Trophoblast cell (in vitro differentiated cells and primary cell): ENCODE data around the gene PTCHD1.

ENCODE experiments used
- DNase-seq, 2 donors: peaks; one replicate each; pipeline ENCODE4 v3.0.0-alpha.2; 2016
- H2AFZ ChIP-seq: 2 replicates; pipeline ENCODE4 v1.6.1; 2013; ENCODE audit warnings: low read length, moderate library complexity, mild to moderate bottlenecking; ENCODE audit not compliant: insufficient read depth, poor library complexity
- H2AK5ac ChIP-seq: 2 replicates; pipeline ENCODE4 v1.6.1; 2013; ENCODE audit warnings: mild to moderate bottlenecking, low read length
- H2BK120ac ChIP-seq: 2 replicates; pipeline ENCODE4 v1.6.1; 2013; ENCODE audit warnings: low read length, mild to moderate bottlenecking, moderate library complexity; ENCODE audit not compliant: insufficient read depth, poor library complexity
- H2BK12ac ChIP-seq: 2 replicates; pipeline ENCODE4 v1.6.1; 2013; ENCODE audit warnings: mild to moderate bottlenecking, low read length, moderate library complexity
- H2BK5ac ChIP-seq: 2 replicates; pipeline ENCODE4 v1.6.1; 2013; ENCODE audit warnings: low read length, low read depth, moderate library complexity, mild to moderate bottlenecking; ENCODE audit not compliant: poor library complexity
- H3K14ac ChIP-seq: 2 replicates; pipeline ENCODE4 v1.6.1; 2013; ENCODE audit warnings: mild to moderate bottlenecking, low read length
- H3K18ac ChIP-seq: 2 replicates; pipeline ENCODE4 v1.6.1; 2013; ENCODE audit warnings: mild to moderate bottlenecking, low read length
- H3K23ac ChIP-seq: 2 replicates; pipeline ENCODE4 v1.6.1; 2013; ENCODE audit warnings: low read length
- H3K27ac ChIP-seq: 2 replicates; pipeline ENCODE4 v1.5.1; 2013; ENCODE audit warnings: low read depth, mild to moderate bottlenecking, inconsistent platforms, low read length, moderate library complexity
- H3K27me3 ChIP-seq: 2 replicates; pipeline ENCODE4 v1.6.1; 2013; ENCODE audit warnings: inconsistent platforms, mild to moderate bottlenecking, low read length, moderate library complexity; ENCODE audit not compliant: insufficient read depth
- H3K36me3 ChIP-seq, 2 experiments: 1 replicate in 1 of 2; 2 replicates in 1 of 2; pipeline ENCODE4 v1.6.1; 2013; ENCODE audit warnings: low read length in 2 of 2, mild to moderate bottlenecking in 2 of 2, moderate library complexity in 1 of 2; ENCODE audit not compliant: insufficient read depth in 2 of 2, control insufficient read depth in 1 of 2
- H3K4ac ChIP-seq: 2 replicates; pipeline ENCODE4 v1.6.1; 2013; ENCODE audit warnings: low read depth, mild to moderate bottlenecking, low read length, moderate library complexity
- H3K4me1 ChIP-seq, 2 experiments: 1 replicate in 1 of 2; 2 replicates in 1 of 2; pipeline ENCODE4 v1.6.1; 2013; ENCODE audit warnings: low read length in 2 of 2, mild to moderate bottlenecking in 2 of 2, moderate library complexity in 1 of 2; ENCODE audit not compliant: insufficient read depth in 2 of 2, control insufficient read depth in 1 of 2
- H3K4me2 ChIP-seq: 2 replicates; pipeline ENCODE4 v1.6.1; 2013; ENCODE audit warnings: inconsistent platforms, mild to moderate bottlenecking, low read length, moderate library complexity
- H3K4me3 ChIP-seq: 2 replicates; pipeline ENCODE4 v1.5.1; 2013; ENCODE audit warnings: mild to moderate bottlenecking, low read depth, low read length, inconsistent platforms
- H3K79me1 ChIP-seq: one replicate; pipeline ENCODE4 v1.6.1; 2013; ENCODE audit warnings: low read length
- H3K79me2 ChIP-seq: 2 replicates; pipeline ENCODE4 v1.6.1; 2013; ENCODE audit warnings: low read length, mild to moderate bottlenecking; ENCODE audit not compliant: control insufficient read depth, insufficient read depth, poor library complexity
- H3K9ac ChIP-seq: 2 replicates; pipeline ENCODE4 v1.6.1; 2013; ENCODE audit warnings: mild to moderate bottlenecking, low read length
- H3K9me3 ChIP-seq: 2 replicates; pipeline ENCODE4 v1.6.1; 2013; ENCODE audit warnings: low read depth, mild to moderate bottlenecking, control low read depth, inconsistent platforms, low read length; ENCODE audit not compliant: insufficient read depth
- H4K12ac ChIP-seq: 2 replicates; pipeline ENCODE4 v1.6.1; 2013; ENCODE audit warnings: low read depth, mild to moderate bottlenecking, low read length, moderate library complexity
- H4K8ac ChIP-seq: 2 replicates; pipeline ENCODE4 v1.6.1; 2013; ENCODE audit warnings: low read depth, mild to moderate bottlenecking, low read length, moderate library complexity
- H4K91ac ChIP-seq: one replicate; pipeline ENCODE4 v1.6.1; 2013; ENCODE audit warnings: low read depth, mild to moderate bottlenecking, low read length, moderate library complexity
- WGBS: extraction: QIAGEN DNeasy Blood & Tissue Kit; methylation state at CpG from one replicate; pipeline ENCODE4 v1.1.7; 2013; ENCODE audit warnings: missing lambda C conversion rate; ENCODE audit not compliant: insufficient read length, insufficient coverage; ENCODE audit errors: extremely low coverage; 5-methylcytosine and 5-hydroxymethylcytosine counted together

PTCHD1 gene

DNA sequence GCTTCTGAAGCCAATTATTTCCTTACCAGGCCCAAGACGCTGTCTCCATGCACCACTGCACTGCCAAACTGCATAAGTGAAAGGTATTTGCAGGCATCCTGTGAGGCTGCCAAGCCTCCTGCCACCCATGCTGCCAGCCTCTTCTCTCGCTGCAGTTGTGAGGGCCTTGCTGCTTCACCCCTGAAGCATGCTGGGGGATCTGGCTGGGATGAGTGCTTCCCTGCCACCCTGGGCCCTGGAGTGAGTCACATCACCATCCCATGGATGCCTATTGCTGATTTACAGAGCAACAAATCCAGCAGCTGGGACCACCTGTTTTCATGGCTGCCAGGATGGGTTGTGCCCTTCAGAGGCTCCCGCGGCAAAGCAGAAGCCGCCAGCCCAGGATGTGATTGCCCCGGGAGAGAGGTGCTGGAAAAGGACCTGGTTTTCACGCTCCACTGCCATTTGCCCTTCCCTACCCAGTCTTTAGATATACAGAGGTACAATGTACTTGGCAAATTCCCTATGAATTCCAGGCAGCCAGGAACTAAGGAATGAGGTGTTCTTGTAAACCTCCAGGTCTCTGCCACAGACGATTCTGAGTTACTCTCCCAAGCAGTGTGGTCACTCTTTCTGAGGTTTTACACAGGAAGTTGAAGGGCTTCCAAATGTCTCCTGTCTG, 41.5 kb upstream of the PTCHD1 start:
- no peak overlapping the region for H3K18ac ChIP-seq
- H3K79me1 ChIP-seq, result no peaks in the 10 kb centered on the region
- H3K79me2 ChIP-seq, result no peaks in the 10 kb centered on the region
- no peak overlapping the region for H4K8ac ChIP-seq
- no peaks in the 10 kb centered on the region for H3K36me3 ChIP-seq
- no peak for DNase-seq
- WGBS, result no CpG with 5 or more reads among the region's 8 CpGs
- H2BK120ac ChIP-seq, result no peak overlapping the region
- H3K23ac ChIP-seq, result no peak overlapping the region
- no peak overlapping the region for H2AFZ ChIP-seq
- H3K14ac ChIP-seq, result no peak overlapping the region
- H3K4me3 ChIP-seq, result no peak overlapping the region
- H2BK5ac ChIP-seq, result no peak overlapping the region
- H3K27me3 ChIP-seq, result no peaks in the 10 kb centered on the region
- no peak overlapping the region for H3K4me2 ChIP-seq
- no peak overlapping the region for H4K91ac ChIP-seq
- no peaks in the 10 kb centered on the region for H3K4me1 ChIP-seq
- H3K4ac ChIP-seq, result no peak overlapping the region
- no peak overlapping the region for H3K9ac ChIP-seq
- no peak overlapping the region for H2BK12ac ChIP-seq
- no peak overlapping the region for H2AK5ac ChIP-seq
- no peaks in the 10 kb centered on the region for H3K9me3 ChIP-seq
- H3K27ac ChIP-seq, result no peak overlapping the region
- no peak overlapping the region for H4K12ac ChIP-seq

DNA sequence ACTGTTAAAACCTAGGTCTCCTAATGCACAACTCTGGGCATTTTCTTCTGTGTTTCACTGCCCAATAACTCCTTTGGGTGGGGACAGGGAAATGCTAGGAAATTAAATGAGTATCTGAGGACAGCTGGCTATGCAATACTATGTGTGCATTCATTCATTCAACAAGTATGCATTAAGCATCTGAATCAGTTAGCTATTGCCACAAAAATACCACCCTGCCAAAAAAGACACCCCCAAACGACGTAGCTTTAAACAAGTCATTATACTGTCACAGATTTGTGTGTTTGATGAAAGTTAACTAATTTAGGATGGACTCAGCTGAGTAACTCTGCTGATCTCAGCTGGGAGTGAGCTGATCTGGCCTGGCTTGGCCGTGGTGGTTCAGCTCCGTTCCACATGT, 29.8 kb upstream of the PTCHD1 start:
- Histone ChIP-seq H3K9me3 (no peaks in the 10 kb centered on the region), H3K79me1 (no peaks in the 10 kb centered on the region), H2AFZ (no peak overlapping the region), H2BK5ac (no peak overlapping the region), H2AK5ac (no peak overlapping the region), H3K4ac (no peak overlapping the region), H3K27me3 (no peaks in the 10 kb centered on the region), H3K18ac (no peak overlapping the region), H3K36me3 (no peaks in the 10 kb centered on the region), H3K4me1 (no peaks in the 10 kb centered on the region), H4K91ac (no peak overlapping the region), H3K79me2 (no peaks in the 10 kb centered on the region), H3K14ac (no peak overlapping the region), H2BK120ac (no peak overlapping the region), H3K4me2 (no peak overlapping the region), H3K23ac (no peak overlapping the region), H4K8ac (no peak overlapping the region), H4K12ac (no peak overlapping the region), H3K9ac (no peak overlapping the region), H2BK12ac (no peak overlapping the region), H3K27ac (no peak overlapping the region), H3K4me3 (no peak overlapping the region)
- WGBS, result no CpG with 5 or more reads among the region's 4 CpGs
- DNase-seq, result no peak

GRCh38 chrX:23311731-23312130, 22.9 kb upstream of the PTCHD1 start:
- Histone ChIP-seq H2AK5ac (no peak overlapping the region), H3K79me1 (no peaks in the 10 kb centered on the region), H3K27ac (no peak overlapping the region), H4K12ac (no peak overlapping the region), H2BK12ac (no peak overlapping the region), H2BK120ac (no peak overlapping the region), H3K36me3 (no peaks in the 10 kb centered on the region), H3K27me3 (no peaks in the 10 kb centered on the region), H2AFZ (no peak overlapping the region), H3K4me2 (no peak overlapping the region), H3K4me3 (no peak overlapping the region), H3K9ac (no peak overlapping the region), H3K23ac (no peak overlapping the region), H3K4ac (no peak overlapping the region), H4K91ac (no peak overlapping the region), H4K8ac (no peak overlapping the region), H3K4me1 (no peaks in the 10 kb centered on the region), H3K9me3 (no peaks in the 10 kb centered on the region), H3K79me2 (no peaks in the 10 kb centered on the region), H2BK5ac (no peak overlapping the region), H3K18ac (no peak overlapping the region), H3K14ac (no peak overlapping the region)
- no peak for DNase-seq
- no CpG with 5 or more reads among the region's 8 CpGs for WGBS

GRCh38 chrX:23312136-23312535, 22.5 kb upstream of the PTCHD1 start:
- Histone ChIP-seq H3K4ac (no peak overlapping the region), H2BK5ac (no peak overlapping the region), H2AFZ (no peak overlapping the region), H2AK5ac (no peak overlapping the region), H3K4me2 (no peak overlapping the region), H3K23ac (no peak overlapping the region), H3K27me3 (no peaks in the 10 kb centered on the region), H4K12ac (no peak overlapping the region), H3K4me3 (no peak overlapping the region), H2BK120ac (no peak overlapping the region), H3K18ac (no peak overlapping the region), H4K91ac (no peak overlapping the region), H3K4me1 (no peaks in the 10 kb centered on the region), H3K36me3 (no peaks in the 10 kb centered on the region), H3K9me3 (no peaks in the 10 kb centered on the region), H3K9ac (no peak overlapping the region), H3K79me1 (no peaks in the 10 kb centered on the region), H4K8ac (no peak overlapping the region), H2BK12ac (no peak overlapping the region), H3K14ac (no peak overlapping the region), H3K27ac (no peak overlapping the region), H3K79me2 (no peaks in the 10 kb centered on the region)
- no CpG with 5 or more reads among the region's 3 CpGs for WGBS
- no peak for DNase-seq
